ENCODE results near the gene WDR86.

GRCh38 chr7:151432658-151433521 is 23.1 kb upstream of the WDR86 start:
- TF ChIP-seq POLR2A (IDR thresholded peaks at IDR 0.05), result no peak
- TF ChIP-seq CTCF (IDR thresholded peaks at IDR 0.05), result no peak
